Right atrium auricular region (tissue), 2 donors: Measurements from ENCODE around the gene CD4. TPM values are rescaled to one million over a fixed set of nuclear protein-coding genes. Genes with fewer than 3 reads are reported as not detected.
A peak's percentile ranks its signal among the peaks of the same experiment; 100 is the strongest.

ENCODE experiments used
- DNase-seq: peaks from one replicate; pipeline ENCODE4 v3.0.0-alpha.2; 2019; ENCODE audit warnings: low spot score
- H3K27ac ChIP-seq, 2 donors: fragments of 200-600 bp; sonication (generic); 1 replicate in 1 of 2; 2 replicates in 1 of 2; pipeline ENCODE4 v1.5.1; 2016 to 2019
- H3K27me3 ChIP-seq, 2 donors: fragments of 200-600 bp; sonication (generic); one replicate each; pipeline versions ENCODE4 v1.5.1 to v1.6.0; 2017 to 2019
- H3K36me3 ChIP-seq: fragments of 200-600 bp; sonication (generic); one replicate; pipeline ENCODE4 v1.5.1; 2016
- H3K4me1 ChIP-seq, 2 donors: fragments of 200-600 bp; sonication (generic); one replicate each; pipeline versions ENCODE4 v1.5.1 to v1.6.0; 2017 to 2019
- H3K4me3 ChIP-seq, 2 donors: fragments of 200-600 bp; sonication (generic); 1 replicate in 1 of 2; 2 replicates in 1 of 2; pipeline ENCODE4 v1.5.1; 2017 to 2019; ENCODE audit warnings: mild to moderate bottlenecking in 1 of 2, moderate library complexity in 1 of 2
- H3K9me3 ChIP-seq, 2 donors: fragments of 200-600 bp; sonication (generic); one replicate each; pipeline ENCODE4 v1.5.1; 2019
- total RNA-seq, 2 donors: library from RNA; depleted of rRNA; stranded (reverse); fragments of >200 nt; gene quantifications; one replicate each; pipeline ENCODE4 v1.1.0, GENCODE V29; 2016
- TF ChIP-seq, protein P1 (sequence below), 2 donors: fragments of 200-600 bp; sonication (generic); IDR thresholded peaks; one replicate each; pipeline ENCODE4 v1.5.1; 2019; ENCODE audit warnings: antibody characterized with exemption in 2 of 2

The CD4 gene
- total RNA-seq, 2 donors from 2014 or later, result 3.2 to 7.3 TPM

DNA sequence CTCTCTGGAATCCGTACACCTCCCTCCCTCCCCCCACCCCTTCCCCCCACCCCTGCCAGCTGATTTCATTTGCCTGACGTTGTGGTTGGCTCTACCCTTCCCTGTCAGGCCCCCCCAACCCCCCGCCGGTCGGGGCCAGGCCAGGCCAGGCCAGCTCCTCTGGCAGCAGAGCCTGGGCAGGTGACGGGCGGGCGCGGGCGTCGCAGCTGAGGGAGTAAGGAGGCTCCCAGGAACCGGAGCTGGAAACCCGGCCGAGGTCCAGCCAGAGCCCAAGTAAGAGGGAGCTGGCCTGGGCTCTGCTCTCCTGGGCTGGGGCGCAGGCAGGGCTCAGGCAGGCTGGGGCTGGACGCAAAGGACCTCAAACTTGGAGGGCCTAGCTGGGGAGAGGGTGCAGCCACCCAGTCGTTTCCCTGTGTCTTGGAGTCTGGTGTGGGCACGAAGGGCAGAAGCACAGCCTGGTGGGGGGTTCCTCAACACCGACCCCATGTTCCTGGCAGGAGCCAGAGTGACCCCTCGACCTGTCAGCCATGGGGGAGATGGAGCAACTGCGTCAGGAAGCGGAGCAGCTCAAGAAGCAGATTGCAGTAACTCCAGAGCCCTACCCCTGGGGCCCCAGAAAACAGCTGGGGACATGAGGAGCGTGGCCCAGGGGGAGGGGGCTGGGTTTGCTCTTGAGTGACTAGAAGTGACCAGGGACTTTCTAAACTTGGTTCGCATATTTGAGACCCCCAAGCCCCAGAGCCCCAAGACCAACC is 51.6 kb downstream of the CD4 start, which contains the start of gene GNB3:
GNB3 (plus strand) TSS at position 165 of the 755 bp plus-strand sequence; CDS start at position 528, 363 bp downstream.
- Histone ChIP-seq H3K4me1 (peaks cover 0 to 6% of the 10 kb centered on the region in 2 donors), H3K9me3 (no peaks in the 10 kb centered on the region), H3K27ac (peak within 1 kb of the TSS; percentile 31 to 48), H3K4me3 (no peak within 1 kb of the TSS), H3K36me3 (peaks cover 70% of the 10 kb centered on the region), H3K27me3 (no peaks in the 10 kb centered on the region)
- no peak for DNase-seq
- TF ChIP-seq, protein P1, sequence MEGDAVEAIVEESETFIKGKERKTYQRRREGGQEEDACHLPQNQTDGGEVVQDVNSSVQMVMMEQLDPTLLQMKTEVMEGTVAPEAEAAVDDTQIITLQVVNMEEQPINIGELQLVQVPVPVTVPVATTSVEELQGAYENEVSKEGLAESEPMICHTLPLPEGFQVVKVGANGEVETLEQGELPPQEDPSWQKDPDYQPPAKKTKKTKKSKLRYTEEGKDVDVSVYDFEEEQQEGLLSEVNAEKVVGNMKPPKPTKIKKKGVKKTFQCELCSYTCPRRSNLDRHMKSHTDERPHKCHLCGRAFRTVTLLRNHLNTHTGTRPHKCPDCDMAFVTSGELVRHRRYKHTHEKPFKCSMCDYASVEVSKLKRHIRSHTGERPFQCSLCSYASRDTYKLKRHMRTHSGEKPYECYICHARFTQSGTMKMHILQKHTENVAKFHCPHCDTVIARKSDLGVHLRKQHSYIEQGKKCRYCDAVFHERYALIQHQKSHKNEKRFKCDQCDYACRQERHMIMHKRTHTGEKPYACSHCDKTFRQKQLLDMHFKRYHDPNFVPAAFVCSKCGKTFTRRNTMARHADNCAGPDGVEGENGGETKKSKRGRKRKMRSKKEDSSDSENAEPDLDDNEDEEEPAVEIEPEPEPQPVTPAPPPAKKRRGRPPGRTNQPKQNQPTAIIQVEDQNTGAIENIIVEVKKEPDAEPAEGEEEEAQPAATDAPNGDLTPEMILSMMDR (IDR thresholded peaks at IDR 0.05), result no peak

DNA sequence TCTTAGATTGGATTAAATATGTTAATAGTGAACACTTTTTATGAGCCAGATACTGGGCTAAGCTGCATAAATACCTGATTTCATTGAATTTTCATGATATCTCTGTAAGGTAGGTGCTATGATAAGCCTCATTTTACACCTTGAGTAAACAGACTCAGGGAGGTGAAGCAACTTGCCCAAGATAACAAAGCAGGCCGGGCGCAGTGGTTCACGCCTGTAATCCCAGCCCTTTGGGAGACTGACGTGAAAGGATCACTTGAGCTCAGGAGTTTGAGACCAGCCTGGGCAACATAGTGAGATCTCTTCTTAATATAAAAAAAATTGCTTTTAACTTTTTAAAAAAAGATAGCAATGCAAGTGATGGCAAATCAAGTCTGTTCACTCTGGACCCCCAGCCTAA is 52.7 kb downstream of the CD4 start:
- TF ChIP-seq, protein P1 (IDR thresholded peaks at IDR 0.05), result no peak
- no peak for DNase-seq
- H3K4me1 ChIP-seq, result peaks cover 0 to 5% of the 10 kb centered on the region in 2 donors
- no peaks in the 10 kb centered on the region for H3K27me3 ChIP-seq
- H3K9me3 ChIP-seq, result no peaks in the 10 kb centered on the region
- H3K27ac ChIP-seq, result no peak overlapping the region
- H3K36me3 ChIP-seq, result peaks cover 72% of the 10 kb centered on the region
- H3K4me3 ChIP-seq, result no peak overlapping the region

DNA sequence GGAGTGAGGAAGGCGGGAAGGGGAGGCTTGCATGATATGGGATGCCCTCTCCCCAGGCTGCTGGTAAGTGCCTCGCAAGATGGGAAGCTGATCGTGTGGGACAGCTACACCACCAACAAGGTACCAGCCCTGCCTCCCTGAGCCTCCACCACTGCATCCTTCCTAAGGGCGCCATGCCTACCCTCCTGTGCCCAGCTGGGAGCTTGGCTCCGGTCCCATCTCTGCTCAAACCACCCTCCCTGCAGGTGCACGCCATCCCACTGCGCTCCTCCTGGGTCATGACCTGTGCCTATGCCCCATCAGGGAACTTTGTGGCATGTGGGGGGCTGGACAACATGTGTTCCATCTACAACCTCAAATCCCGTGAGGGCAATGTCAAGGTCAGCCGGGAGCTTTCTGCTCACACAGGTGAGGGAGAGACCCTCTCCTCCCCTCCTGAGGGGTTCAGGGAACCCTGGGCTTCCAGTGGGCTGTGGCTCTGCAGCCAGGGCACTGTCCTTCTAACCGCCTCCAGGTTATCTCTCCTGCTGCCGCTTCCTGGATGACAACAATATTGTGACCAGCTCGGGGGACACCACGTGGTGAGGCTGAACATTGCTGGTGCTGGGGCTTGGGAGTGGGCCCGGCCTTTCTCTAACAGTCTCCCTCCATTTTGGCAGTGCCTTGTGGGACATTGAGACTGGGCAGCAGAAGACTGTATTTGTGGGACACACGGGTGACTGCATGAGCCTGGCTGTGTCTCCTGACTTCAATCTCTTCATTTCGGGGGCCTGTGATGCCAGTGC is 54.0 kb downstream of the CD4 start:
- TF ChIP-seq, protein P1 (IDR thresholded peaks at IDR 0.05), result no peak
- Histone ChIP-seq H3K4me1 (peaks cover 0 to 5% of the 10 kb centered on the region in 2 donors), H3K4me3 (no peak overlapping the region), H3K27me3 (no peaks in the 10 kb centered on the region), H3K27ac (no peak overlapping the region), H3K36me3 (peaks cover 65% of the 10 kb centered on the region), H3K9me3 (no peaks in the 10 kb centered on the region)
- DNase-seq, result no peak

GRCh38 chr12:6845395-6845794 is 56.1 kb downstream of the CD4 start:
- Histone ChIP-seq H3K27ac (no peak overlapping the region), H3K4me1 (peaks cover 0 to 1% of the 10 kb centered on the region in 2 donors), H3K4me3 (no peak overlapping the region), H3K27me3 (no peaks in the 10 kb centered on the region), H3K9me3 (no peaks in the 10 kb centered on the region), H3K36me3 (peaks cover 49% of the 10 kb centered on the region)
- TF ChIP-seq, protein P1 (IDR thresholded peaks at IDR 0.05), result no peak
- DNase-seq, result no peak

DNA sequence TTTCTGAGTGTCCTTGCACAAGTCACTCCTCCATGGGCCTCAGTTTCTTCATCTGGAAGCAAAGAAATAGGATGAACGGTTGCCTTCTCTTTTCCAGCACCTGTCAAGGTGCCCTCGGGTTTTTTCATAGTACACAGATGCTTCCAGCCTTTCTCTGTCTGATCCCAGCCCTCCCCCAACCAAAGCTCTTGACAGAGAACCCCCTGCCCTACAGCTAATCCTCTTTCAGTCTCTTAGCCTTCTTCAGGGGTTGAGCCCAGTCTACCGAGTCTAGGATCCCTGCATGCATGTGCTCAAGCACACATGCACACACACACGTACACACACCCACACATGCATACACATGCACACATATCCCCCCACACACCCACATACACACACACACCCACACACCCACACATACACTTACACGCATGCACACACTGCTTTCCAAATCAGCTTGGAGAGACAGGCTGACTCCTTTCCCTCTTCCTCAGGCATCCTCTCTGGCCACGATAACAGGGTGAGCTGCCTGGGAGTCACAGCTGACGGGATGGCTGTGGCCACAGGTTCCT is 57.1 kb downstream of the CD4 start:
- Histone ChIP-seq H3K4me3 (no peak overlapping the region), H3K4me1 (peaks cover 0 to 5% of the 10 kb centered on the region in 2 donors), H3K9me3 (no peaks in the 10 kb centered on the region), H3K27ac (no peak overlapping the region), H3K36me3 (peaks cover 49% of the 10 kb centered on the region), H3K27me3 (no peaks in the 10 kb centered on the region)
- no peak for DNase-seq
- TF ChIP-seq, protein P1 (IDR thresholded peaks at IDR 0.05), result no peak
